Neutrophil (primary cell): Measurements from ENCODE around the gene RAB43.
A peak's percentile ranks its signal among the peaks of the same experiment; 100 is the strongest.
"Not testable (repeated sequence)": the region's sequence is repeated elsewhere in the genome, so short reads cannot be mapped to it uniquely, and the experiment has no call there.

Experiments used
- H3K27ac ChIP-seq: fragments of 200-600 bp; sonication (generic); 2 replicates; pipeline ENCODE4 v1.5.1; 2016; ENCODE audit warnings: mild to moderate bottlenecking, moderate library complexity
- H3K27me3 ChIP-seq: fragments of 200-600 bp; sonication (generic); 2 replicates; pipeline ENCODE4 v1.6.0; 2016; ENCODE audit warnings: mild to moderate bottlenecking
- H3K36me3 ChIP-seq: fragments of 200-600 bp; sonication (generic); 2 replicates; pipeline ENCODE4 v1.5.1; 2017
- H3K4me1 ChIP-seq, 2 experiments: fragments of 200-600 bp in 1 of 2; sonication (generic) in 1 of 2; 1 replicate in 1 of 2; 2 replicates in 1 of 2; pipeline versions ENCODE4 v1.5.1 to v1.6.1; 2013 to 2016; ENCODE audit warnings: low read depth in 1 of 2, low read length in 1 of 2, mild to moderate bottlenecking in 1 of 2, moderate library complexity in 1 of 2; ENCODE audit not compliant: control insufficient read depth in 1 of 2, insufficient read depth in 1 of 2
- H3K4me3 ChIP-seq, 2 experiments: fragments of 200-600 bp in 1 of 2; sonication (generic) in 1 of 2; 1 replicate in 1 of 2; 2 replicates in 1 of 2; pipeline ENCODE4 v1.5.1; 2013 to 2016; ENCODE audit warnings: low read depth in 1 of 2, low read length in 1 of 2, mild to moderate bottlenecking in 1 of 2, moderate library complexity in 1 of 2
- H3K9me3 ChIP-seq: fragments of 200-600 bp; sonication (generic); 2 replicates; pipeline ENCODE4 v1.5.1; 2016
- TF ChIP-seq, protein P1 (sequence below): fragments of 200-600 bp; sonication (generic); IDR thresholded peaks from 2 replicates; pipeline ENCODE4 v1.5.1; 2016; ENCODE audit warnings: antibody characterized with exemption

RAB43 gene

DNA sequence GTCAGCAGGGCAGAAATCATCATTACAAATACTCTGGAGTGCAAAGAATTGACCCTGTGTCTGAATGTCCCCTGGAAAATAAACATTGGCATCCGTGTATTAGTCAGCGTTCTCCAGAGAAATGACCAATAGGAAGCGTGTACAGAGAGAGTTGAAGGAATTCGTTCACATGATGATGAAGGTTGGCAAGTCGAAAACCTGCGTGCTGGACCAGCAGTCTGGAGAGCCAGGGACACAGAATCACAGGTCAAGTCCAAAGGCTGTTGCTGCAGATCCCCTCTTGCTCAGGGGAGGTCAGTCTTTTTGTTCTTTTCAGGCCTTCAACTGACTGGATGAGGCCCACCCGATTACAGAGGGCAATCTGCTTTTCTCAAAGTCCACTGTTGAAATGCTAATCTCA is 44.4 kb downstream of the RAB43 start:
- Histone ChIP-seq H3K9me3 (no peaks in the 10 kb centered on the region), H3K36me3 (no peaks in the 10 kb centered on the region), H3K27ac (no peak overlapping the region), H3K27me3 (no peaks in the 10 kb centered on the region), H3K4me1 (peaks cover 0 to 2% of the 10 kb centered on the region in 2 experiments), H3K4me3 (no peak overlapping the region)
- TF ChIP-seq, protein P1, sequence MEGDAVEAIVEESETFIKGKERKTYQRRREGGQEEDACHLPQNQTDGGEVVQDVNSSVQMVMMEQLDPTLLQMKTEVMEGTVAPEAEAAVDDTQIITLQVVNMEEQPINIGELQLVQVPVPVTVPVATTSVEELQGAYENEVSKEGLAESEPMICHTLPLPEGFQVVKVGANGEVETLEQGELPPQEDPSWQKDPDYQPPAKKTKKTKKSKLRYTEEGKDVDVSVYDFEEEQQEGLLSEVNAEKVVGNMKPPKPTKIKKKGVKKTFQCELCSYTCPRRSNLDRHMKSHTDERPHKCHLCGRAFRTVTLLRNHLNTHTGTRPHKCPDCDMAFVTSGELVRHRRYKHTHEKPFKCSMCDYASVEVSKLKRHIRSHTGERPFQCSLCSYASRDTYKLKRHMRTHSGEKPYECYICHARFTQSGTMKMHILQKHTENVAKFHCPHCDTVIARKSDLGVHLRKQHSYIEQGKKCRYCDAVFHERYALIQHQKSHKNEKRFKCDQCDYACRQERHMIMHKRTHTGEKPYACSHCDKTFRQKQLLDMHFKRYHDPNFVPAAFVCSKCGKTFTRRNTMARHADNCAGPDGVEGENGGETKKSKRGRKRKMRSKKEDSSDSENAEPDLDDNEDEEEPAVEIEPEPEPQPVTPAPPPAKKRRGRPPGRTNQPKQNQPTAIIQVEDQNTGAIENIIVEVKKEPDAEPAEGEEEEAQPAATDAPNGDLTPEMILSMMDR: no peak

DNA sequence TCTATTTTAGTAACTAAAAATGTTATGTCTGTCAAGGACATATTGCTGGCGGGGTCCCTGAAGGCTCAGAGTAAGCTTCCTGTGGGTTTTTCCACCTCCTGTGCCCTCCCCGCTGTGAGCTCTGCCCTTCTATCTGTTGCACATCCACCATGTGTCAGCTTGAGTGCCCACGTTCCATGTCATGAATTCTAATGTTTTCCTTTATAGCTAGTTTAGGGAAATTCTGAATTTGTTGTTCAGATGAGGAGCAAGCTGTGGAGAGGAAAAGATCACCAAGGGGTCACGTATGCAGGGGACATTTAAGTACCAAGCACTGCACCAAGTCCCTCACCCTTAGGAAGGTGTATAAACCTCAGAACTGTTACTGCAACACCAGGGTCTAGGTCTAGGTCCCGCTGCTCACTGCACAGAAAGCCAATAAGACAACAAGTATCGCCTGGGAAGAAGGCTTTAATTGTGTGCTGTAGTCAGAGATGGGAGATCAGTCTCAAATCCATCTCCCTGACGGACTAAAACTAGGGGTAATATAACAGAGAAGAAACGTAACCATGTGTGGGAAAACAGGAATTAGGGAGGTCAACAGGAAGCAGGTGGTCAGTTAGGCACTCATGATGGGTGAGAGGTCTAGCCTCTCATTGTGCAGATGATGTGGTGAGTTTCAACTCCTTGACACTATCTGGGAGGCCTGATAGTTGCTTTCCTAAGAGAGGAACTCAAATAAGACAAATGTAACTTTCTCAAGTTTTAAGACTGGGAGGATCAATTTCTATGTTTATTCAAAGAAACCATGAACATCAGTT is 51.3 kb downstream of the RAB43 start:
- peaks cover 0 to 11% of the 10 kb centered on the region in 2 experiments for H3K4me1 ChIP-seq

DNA sequence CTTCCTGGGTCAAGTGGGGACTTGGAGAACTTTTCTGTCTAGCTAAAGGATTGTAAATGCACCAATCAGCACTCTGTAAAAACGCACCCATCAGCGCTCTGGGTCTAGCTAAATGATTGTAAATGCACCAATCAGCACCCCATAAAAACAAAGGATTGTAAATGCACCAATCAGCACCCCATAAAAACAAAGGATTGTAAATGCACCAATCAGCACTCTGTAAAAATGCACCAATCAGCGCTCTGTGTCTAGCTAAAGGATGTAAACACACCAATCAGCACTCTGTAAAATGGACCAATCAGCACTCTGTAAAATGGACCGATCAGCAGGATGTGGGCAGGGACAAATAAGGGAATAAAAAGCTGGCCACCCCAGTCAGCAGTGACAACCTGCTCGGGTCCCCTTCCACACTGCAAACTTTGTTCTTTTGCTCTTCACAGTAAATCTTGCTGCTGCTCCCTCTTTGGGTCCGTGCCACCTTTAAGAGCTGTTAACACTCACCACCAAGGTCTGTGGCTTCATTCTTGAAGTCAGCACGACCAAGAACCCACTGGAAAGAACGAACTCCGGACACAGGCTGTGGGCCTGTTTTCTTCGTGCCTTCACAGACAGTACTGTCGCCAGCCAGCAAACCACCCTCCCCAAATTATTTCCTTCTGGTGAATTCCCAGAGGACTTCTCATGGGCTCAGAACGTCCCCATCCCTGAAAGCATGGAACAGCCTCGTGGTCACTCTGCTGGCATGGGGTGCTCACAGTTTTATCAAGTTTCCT is 52.1 kb downstream of the RAB43 start:
- not testable (repeated sequence) for H3K4me3 ChIP-seq, H3K36me3 ChIP-seq, H3K27ac ChIP-seq, H3K9me3 ChIP-seq, H3K27me3 ChIP-seq
- H3K4me1 ChIP-seq: peaks cover 0 to 11% of the 10 kb centered on the region in 2 experiments

More for the DNA sequence above, 51.3 kb downstream of the RAB43 start:
- TF ChIP-seq, protein P1: no peak
- Histone ChIP-seq H3K27me3 (no peaks in the 10 kb centered on the region), H3K9me3 (no peaks in the 10 kb centered on the region), H3K4me3 (no peak overlapping the region), H3K27ac (no peak overlapping the region), H3K36me3 (no peaks in the 10 kb centered on the region)

DNA sequence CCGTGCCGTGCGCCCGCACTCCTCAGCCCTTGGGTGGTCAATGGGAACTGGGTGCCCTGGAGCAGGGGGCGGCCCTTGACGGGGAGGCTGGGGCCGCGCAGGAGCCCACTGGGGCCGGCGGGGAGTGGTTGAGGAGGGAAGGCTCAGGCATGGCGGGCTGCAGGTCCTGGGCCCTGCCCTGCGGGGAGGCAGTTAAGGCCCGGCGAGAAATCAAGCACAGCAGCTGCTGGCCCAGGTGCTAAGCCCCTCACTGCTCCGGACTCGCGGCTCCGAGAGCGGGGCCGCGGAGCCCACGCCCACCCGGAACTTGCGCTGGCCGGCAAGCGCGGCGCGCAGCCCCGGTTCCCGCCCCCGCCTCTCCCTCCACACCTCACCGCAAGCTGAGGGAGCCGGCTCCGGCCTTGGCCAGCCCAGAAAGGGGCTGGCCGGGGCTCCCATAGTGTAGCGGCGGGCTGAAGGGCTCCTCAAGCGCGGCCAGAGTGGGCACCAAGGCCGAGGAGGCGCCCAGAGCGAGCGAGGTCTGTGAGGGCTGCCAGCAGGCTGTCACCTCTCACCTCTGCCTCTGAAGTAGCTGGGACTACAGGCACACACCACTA is 53.2 kb downstream of the RAB43 start:
- H3K27ac ChIP-seq: no peak overlapping the region
- H3K4me1 ChIP-seq: peaks cover 0 to 11% of the 10 kb centered on the region in 2 experiments
- H3K36me3 ChIP-seq: no peaks in the 10 kb centered on the region
- H3K9me3 ChIP-seq: no peaks in the 10 kb centered on the region
- H3K4me3 ChIP-seq: peak overlapping the region; percentile 44 to 61
- no peaks in the 10 kb centered on the region for H3K27me3 ChIP-seq
- TF ChIP-seq, protein P1: no peak

DNA sequence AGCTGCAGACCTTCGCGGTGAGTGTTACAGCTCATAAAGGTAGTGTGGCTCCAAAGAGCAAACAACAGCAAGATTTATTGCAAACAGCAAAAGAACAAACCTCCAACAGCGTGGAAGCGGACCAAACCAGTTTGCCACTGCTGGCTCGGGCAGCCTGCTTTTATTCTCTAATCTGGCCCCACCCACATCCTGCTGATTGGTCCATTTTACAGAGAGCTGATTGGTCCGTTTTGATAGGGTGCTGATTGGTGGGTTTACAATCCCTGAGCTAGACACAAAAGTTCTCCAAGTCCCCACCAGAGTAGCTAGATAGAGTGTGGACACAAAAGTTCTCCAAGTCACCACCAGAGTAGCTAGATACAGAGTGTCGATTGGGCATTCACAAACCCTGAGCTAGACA is 53.9 kb downstream of the RAB43 start:
- peaks cover 0 to 11% of the 10 kb centered on the region in 2 experiments for H3K4me1 ChIP-seq
- H3K36me3 ChIP-seq, H3K9me3 ChIP-seq, H3K4me3 ChIP-seq, H3K27ac ChIP-seq, H3K27me3 ChIP-seq: not testable (repeated sequence)

DNA sequence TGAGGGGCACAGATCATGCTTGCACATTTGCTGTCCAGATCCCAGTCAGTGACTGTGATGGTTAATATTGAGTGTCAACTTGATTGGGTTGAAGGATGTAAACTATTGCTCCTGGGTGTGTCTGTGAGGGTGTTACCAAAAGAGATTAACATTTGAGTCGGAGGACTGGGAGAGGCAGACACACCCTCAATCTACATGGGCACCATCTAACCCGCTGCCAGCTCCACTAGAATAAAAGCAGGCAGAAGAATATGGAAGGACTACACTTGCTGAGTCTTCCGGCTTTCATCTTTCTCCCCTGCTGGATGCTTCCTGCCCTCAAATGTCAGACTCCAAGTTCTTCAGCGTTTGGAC is 55.9 kb downstream of the RAB43 start:
- Histone ChIP-seq H3K4me1 (peaks cover 5 to 14% of the 10 kb centered on the region in 2 experiments), H3K36me3 (no peaks in the 10 kb centered on the region), H3K27me3 (no peaks in the 10 kb centered on the region), H3K4me3 (no peak overlapping the region), H3K27ac (no peak overlapping the region), H3K9me3 (no peaks in the 10 kb centered on the region)
- TF ChIP-seq, protein P1: no peak
